ENCODE measurements around the gene GLT6D1.

GLT6D1 gene

GRCh38 chr9:135582966-135583687, 56.2 kb downstream of the GLT6D1 start:
- no peak for DNase-seq

GRCh38 chr9:135582541-135582940, 56.8 kb downstream of the GLT6D1 start:
- DNase-seq = no peak

GRCh38 chr9:135581636-135582426, 57.5 kb downstream of the GLT6D1 start:
- no peak for DNase-seq

GRCh38 chr9:135580664-135581380, 58.5 kb downstream of the GLT6D1 start:
- no peak for DNase-seq

- DNase-seq = no peak
Measured at GRCh38 chr9:135579889-135580660, 59.3 kb downstream of the GLT6D1 start.

- no peak for DNase-seq
Measured at GRCh38 chr9:135579356-135579755, 60.0 kb downstream of the GLT6D1 start.

- no peak for DNase-seq
Measured at GRCh38 chr9:135577256-135577655, 62.1 kb downstream of the GLT6D1 start.

GRCh38 chr9:135575995-135576631, 63.2 kb downstream of the GLT6D1 start:
- no peak for DNase-seq

GRCh38 chr9:135574943-135575342, 64.4 kb downstream of the GLT6D1 start:
- DNase-seq = no peak

GRCh38 chr9:135574331-135574730, 65.0 kb downstream of the GLT6D1 start:
- DNase-seq = no peak

Measured in NCI-H2029 (cell line).